Cardiac muscle cell (in vitro differentiated cells and primary cell): ENCODE data around the gene WTIP. TPM values are rescaled to one million over a fixed set of nuclear protein-coding genes. Genes with fewer than 3 reads are reported as not detected.
"Not testable (repeated sequence)": the region's sequence is repeated elsewhere in the genome, so short reads cannot be mapped to it uniquely, and the experiment has no call there.

Source experiments
- DNase-seq, 2 donors: peaks; one replicate each; pipeline versions ENCODE4 v3.0.0 to v3.0.0-alpha.2; 2010 to 2017; ENCODE audit warnings: low read depth in 1 of 2, low spot score in 1 of 2
- H3K27ac ChIP-seq: fragments of 200-600 bp; sonication (generic); 2 replicates; pipeline ENCODE4 v1.5.1; 2016
- H3K27me3 ChIP-seq: fragments of 200-600 bp; sonication (generic); 2 replicates; pipeline ENCODE4 v1.6.0; 2016; ENCODE audit warnings: control low read depth
- H3K36me3 ChIP-seq: fragments of 200-600 bp; sonication (generic); 2 replicates; pipeline ENCODE4 v1.5.1; 2016; ENCODE audit warnings: control low read depth
- H3K4me1 ChIP-seq: fragments of 200-600 bp; sonication (generic); 2 replicates; pipeline ENCODE4 v1.8.1; 2017; ENCODE audit warnings: low read depth, mild to moderate bottlenecking, mixed run types
- H3K4me3 ChIP-seq: fragments of 200-600 bp; sonication (generic); 2 replicates; pipeline ENCODE4 v1.5.1; 2016; ENCODE audit warnings: mild to moderate bottlenecking
- H3K9me3 ChIP-seq: fragments of 200-600 bp; sonication (generic); 2 replicates; pipeline ENCODE4 v1.5.1; 2017; ENCODE audit warnings: low read depth, mild to moderate bottlenecking, control low read depth
- CTCF ChIP-seq: IDR thresholded peaks from 2 replicates; pipeline ENCODE4 v1.5.1; 2012; ENCODE audit warnings: low read depth, mild to moderate bottlenecking, low read length
- polyA plus RNA-seq: library from polyadenylated mRNA; unstranded; fragments of >200 nt; fragmentation: Nextera tagmentation; extraction: Ambion mirVana; gene quantifications from 2 replicates; pipeline ENCODE4 v1.2.1, GENCODE V29; 2016
- total RNA-seq: library from RNA; depleted of rRNA; stranded (reverse); fragments of >200 nt; gene quantifications from 2 replicates; pipeline ENCODE4 v1.2.3, GENCODE V29; 2016

WTIP gene
- total and polyA plus RNA-seq, 2 experiments from 2014 or later: 13.6 to 29.4 TPM

GRCh38 chr19:34461375-34462100, 20.0 kb upstream of the WTIP start:
- no peak for TF ChIP-seq CTCF
- peak overlapping the region; percentile 27 for H3K27ac ChIP-seq

GRCh38 chr19:34464785-34465184, 16.8 kb upstream of the WTIP start:
- H3K36me3 ChIP-seq: peaks cover 85% of the 10 kb centered on the region
- H3K4me3 ChIP-seq, H3K4me1 ChIP-seq, H3K9me3 ChIP-seq, H3K27ac ChIP-seq, DNase-seq, H3K27me3 ChIP-seq: not testable (repeated sequence)

More at GRCh38 chr19:34461375-34462100, 20.0 kb upstream of the WTIP start:
- H3K4me1 ChIP-seq: peaks cover 5% of the 10 kb centered on the region
- DNase-seq: no peak
- H3K36me3 ChIP-seq: peaks cover 72% of the 10 kb centered on the region
- H3K4me3 ChIP-seq: no peak overlapping the region
- no peaks in the 10 kb centered on the region for H3K9me3 ChIP-seq
- no peaks in the 10 kb centered on the region for H3K27me3 ChIP-seq

- no peaks in the 10 kb centered on the region for H3K4me1 ChIP-seq
- H3K4me3 ChIP-seq: no peak overlapping the region
- no peak for TF ChIP-seq CTCF
- DNase-seq: no peak
- peaks cover 72% of the 10 kb centered on the region for H3K36me3 ChIP-seq
- no peaks in the 10 kb centered on the region for H3K27me3 ChIP-seq
- H3K9me3 ChIP-seq: no peaks in the 10 kb centered on the region
- H3K27ac ChIP-seq: no peak overlapping the region
Observed at GRCh38 chr19:34468409-34468808, 13.1 kb upstream of the WTIP start.

GRCh38 chr19:34469026-34469425, 12.5 kb upstream of the WTIP start:
- not testable (repeated sequence) for DNase-seq
- peaks cover 70% of the 10 kb centered on the region for H3K36me3 ChIP-seq

GRCh38 chr19:34471906-34472700, 9.5 kb upstream of the WTIP start:
- Histone ChIP-seq H3K4me3 (no peak overlapping the region), H3K36me3 (peaks cover 48% of the 10 kb centered on the region), H3K9me3 (no peaks in the 10 kb centered on the region), H3K27me3 (no peaks in the 10 kb centered on the region), H3K27ac (peak overlapping the region; percentile 14), H3K4me1 (no peaks in the 10 kb centered on the region)
- no peak for DNase-seq
- TF ChIP-seq CTCF: no peak

More at GRCh38 chr19:34469026-34469425, 12.5 kb upstream of the WTIP start:
- H3K9me3 ChIP-seq, H3K4me3 ChIP-seq, H3K27ac ChIP-seq, H3K27me3 ChIP-seq, H3K4me1 ChIP-seq: not testable (repeated sequence)

GRCh38 chr19:34474233-34474989, 7.1 kb upstream of the WTIP start:
- H3K4me1 ChIP-seq: no peaks in the 10 kb centered on the region
- H3K27ac ChIP-seq: no peak overlapping the region
- no peak for TF ChIP-seq CTCF
- H3K27me3 ChIP-seq: no peaks in the 10 kb centered on the region
- H3K9me3 ChIP-seq: no peaks in the 10 kb centered on the region
- H3K4me3 ChIP-seq: no peak overlapping the region
- H3K36me3 ChIP-seq: peaks cover 26% of the 10 kb centered on the region
- DNase-seq: no peak
